ENCODE data around the gene ST3GAL3.

ST3GAL3 gene

DNA sequence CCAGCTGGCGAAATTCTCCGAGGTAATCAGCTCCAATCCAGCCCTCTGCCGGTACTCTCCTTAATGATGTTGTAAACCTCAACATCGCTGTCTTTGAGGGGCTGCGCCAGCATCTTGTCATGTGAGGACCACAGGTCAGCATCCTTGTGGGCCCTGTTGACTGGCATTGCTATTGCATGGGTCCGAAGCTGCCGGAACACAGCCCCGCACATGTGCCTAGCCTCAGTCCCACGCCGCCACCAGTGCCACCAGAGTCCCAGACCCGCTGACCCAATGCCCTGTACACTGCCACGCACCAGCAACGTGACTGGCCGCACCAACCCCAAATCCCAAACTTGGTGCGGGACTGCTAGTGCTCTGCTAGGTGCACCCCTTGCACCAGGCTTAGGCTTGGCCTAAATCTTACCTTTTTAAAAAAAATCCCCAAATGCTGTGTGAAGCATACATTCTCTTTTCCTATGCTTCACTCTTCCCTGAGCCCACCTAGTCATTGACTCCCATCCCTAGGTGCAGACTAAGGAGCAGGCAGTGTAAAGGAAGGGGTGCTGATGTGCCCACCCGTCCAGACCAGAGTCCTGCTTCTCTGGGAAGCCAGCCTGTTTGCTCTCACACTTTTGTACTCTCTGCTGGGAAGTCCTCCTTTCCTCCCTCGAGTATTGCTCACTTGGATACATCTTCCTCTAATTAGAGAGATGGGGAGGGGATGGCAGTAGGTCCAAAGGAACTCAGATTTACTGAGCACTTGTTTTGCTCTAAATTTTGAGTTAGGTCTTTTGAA lies 144.4 kb downstream of the ST3GAL3 start:
- TF ChIP-seq, protein P1, sequence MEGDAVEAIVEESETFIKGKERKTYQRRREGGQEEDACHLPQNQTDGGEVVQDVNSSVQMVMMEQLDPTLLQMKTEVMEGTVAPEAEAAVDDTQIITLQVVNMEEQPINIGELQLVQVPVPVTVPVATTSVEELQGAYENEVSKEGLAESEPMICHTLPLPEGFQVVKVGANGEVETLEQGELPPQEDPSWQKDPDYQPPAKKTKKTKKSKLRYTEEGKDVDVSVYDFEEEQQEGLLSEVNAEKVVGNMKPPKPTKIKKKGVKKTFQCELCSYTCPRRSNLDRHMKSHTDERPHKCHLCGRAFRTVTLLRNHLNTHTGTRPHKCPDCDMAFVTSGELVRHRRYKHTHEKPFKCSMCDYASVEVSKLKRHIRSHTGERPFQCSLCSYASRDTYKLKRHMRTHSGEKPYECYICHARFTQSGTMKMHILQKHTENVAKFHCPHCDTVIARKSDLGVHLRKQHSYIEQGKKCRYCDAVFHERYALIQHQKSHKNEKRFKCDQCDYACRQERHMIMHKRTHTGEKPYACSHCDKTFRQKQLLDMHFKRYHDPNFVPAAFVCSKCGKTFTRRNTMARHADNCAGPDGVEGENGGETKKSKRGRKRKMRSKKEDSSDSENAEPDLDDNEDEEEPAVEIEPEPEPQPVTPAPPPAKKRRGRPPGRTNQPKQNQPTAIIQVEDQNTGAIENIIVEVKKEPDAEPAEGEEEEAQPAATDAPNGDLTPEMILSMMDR (IDR thresholded peaks at IDR 0.05; ENCODE audit: insufficient read depth, low read depth, low read length, missing control alignments), result no peak
- DNase-seq (ENCODE audit: low read depth), result no peak
- no peak overlapping the region for H3K4me3 ChIP-seq (ENCODE audit: low read depth, low read length)

DNA sequence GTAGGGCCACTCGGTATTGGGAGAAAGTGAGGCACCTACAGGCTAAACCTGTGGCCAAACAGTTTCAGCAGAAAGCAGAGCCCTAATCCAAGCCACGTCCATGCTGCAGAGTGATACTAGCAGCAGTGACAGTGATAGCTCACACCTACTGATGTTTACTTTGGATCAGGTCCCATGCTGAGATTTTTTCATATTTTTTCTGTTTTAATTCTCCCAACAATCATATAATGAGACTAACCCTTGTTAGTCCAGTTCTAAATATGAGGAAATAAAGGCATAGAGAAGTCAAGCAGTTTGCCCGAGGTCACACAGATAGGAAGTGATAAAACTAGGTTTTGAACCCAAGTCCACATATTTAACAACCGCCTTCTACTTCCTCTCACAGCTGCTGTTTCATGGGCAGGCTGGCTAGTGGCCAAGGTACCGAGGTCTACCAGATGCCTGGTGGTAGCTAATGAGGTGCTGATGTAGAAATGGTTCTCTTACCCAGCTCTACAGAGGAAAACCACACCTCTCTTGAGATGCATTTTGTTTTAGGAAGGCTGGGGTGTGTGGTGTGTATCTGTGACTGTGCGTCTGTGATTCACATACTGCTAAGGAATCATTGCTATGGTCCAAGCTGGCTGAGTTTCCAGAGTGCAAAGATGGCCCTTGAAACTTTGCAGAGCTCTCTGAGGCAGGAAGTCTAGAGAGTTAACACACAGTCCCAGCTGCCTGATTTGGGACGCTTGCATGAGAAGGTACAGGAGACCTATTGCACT lies 146.0 kb downstream of the ST3GAL3 start:
- TF ChIP-seq, protein P1 (IDR thresholded peaks at IDR 0.05; ENCODE audit: insufficient read depth, low read depth, low read length, missing control alignments), result no peak
- peak; percentile 68 for DNase-seq (ENCODE audit: low read depth)
- no peak overlapping the region for H3K4me3 ChIP-seq (ENCODE audit: low read depth, low read length)

DNA sequence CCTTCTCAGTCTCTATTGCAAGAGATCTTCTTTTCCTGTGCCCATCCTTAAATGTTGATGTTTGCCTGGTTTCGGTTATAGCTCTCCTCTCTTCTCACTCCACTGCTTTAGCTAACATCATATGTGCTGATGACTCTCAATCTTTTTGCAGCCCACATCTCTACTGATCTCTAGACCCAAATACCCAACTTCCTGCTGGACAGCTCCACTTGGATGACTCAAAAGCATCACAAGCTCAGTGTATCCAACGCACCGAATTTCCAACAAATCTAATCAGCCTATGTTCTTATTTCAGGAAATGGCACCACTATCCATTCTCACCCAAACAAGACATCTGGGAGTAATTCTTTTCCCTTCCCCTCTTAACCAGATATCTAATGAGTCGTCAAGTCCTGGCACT lies 147.1 kb downstream of the ST3GAL3 start:
- no peak for DNase-seq (ENCODE audit: low read depth)
- no peak overlapping the region for H3K4me3 ChIP-seq (ENCODE audit: low read depth, low read length)
- TF ChIP-seq, protein P1 (IDR thresholded peaks at IDR 0.05; ENCODE audit: insufficient read depth, low read depth, low read length, missing control alignments), result no peak

DNA sequence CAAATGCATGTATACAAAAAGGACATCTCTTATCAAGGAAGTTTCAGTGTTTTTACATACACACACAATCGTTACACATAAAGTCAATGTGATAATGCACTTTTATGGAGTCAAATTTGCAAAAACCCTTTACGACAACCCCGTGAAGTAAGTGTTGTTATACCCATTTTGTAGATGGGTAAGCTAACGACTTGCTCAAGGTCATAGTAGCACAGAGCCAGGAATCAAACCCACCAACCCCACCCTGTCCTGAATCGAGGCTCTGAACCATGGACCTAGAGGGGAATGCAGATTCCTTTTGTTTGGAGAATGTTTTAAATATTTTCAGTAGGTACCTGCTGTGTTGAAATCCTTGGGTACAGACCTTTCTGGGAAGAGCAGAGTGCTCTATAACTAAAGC lies 148.9 kb downstream of the ST3GAL3 start:
- no peak overlapping the region for H3K4me3 ChIP-seq (ENCODE audit: low read depth, low read length)
- TF ChIP-seq, protein P1 (IDR thresholded peaks at IDR 0.05; ENCODE audit: insufficient read depth, low read depth, low read length, missing control alignments), result no peak
- no peak for DNase-seq (ENCODE audit: low read depth)

DNA sequence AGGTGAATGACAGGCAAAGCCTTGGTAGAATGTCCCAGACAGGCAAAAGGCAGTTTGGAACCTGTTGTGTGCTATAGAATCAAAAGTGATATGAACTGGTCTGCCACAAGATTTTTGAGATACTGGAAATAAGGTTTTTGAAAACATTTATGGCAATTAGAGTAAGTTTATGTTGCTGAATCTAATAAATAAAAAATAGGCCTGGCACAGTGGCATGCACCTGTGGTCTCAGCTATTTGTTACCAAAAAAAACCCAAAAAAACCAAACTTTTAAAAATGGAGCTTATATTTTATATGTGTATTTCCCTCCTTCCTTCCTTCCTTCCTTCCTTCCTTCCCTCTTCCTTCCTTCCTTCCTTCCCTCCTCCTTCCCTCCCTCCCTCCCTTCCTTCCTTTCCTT lies 149.8 kb downstream of the ST3GAL3 start:
- TF ChIP-seq, protein P1 (IDR thresholded peaks at IDR 0.05; ENCODE audit: insufficient read depth, low read depth, low read length, missing control alignments), result no peak
- H3K4me3 ChIP-seq (ENCODE audit: low read depth, low read length), result no peak overlapping the region
- DNase-seq (ENCODE audit: low read depth), result no peak

DNA sequence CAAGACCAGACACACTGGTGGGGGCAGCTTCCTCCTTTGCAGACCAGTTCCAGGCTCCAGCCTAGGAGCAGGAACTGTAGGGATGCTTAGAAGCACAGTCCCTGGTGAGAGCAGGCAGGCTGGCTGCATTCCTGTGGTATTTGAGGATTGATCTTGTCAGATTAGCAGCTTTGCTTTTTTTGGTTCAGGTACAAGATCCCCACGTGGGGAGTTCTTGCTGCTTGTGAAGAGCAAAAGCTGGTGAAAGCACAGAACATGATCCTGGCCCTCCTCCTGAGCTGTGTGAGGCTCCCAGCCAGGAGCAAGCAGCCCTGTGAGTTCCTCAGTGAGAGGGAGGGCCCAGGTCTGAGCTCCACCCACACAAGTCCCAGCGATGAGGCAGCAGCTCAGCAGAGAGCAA lies 151.0 kb downstream of the ST3GAL3 start:
- H3K4me3 ChIP-seq (ENCODE audit: low read depth, low read length), result no peak overlapping the region
- DNase-seq (ENCODE audit: low read depth), result no peak
- TF ChIP-seq, protein P1 (IDR thresholded peaks at IDR 0.05; ENCODE audit: insufficient read depth, low read depth, low read length, missing control alignments), result no peak
